GM18507 (cell line): Measurements from ENCODE around the gene SLC13A2.
"Not testable (repeated sequence)": the region's sequence is repeated elsewhere in the genome, so short reads cannot be mapped to it uniquely, and the experiment has no call there.

Source experiments
- DNase-seq: peaks from one replicate; pipeline ENCODE4 v3.0.0; 2011; ENCODE audit warnings: low read depth; ENCODE audit not compliant: insufficient read length; ENCODE audit errors: extremely low spot score
- FAIRE-seq: peaks from 2 replicates; lab custom pipeline; 2011; peaks lifted over from hg19 to GRCh38; lab: Jason Lieb, UNC

The SLC13A2 gene

DNA sequence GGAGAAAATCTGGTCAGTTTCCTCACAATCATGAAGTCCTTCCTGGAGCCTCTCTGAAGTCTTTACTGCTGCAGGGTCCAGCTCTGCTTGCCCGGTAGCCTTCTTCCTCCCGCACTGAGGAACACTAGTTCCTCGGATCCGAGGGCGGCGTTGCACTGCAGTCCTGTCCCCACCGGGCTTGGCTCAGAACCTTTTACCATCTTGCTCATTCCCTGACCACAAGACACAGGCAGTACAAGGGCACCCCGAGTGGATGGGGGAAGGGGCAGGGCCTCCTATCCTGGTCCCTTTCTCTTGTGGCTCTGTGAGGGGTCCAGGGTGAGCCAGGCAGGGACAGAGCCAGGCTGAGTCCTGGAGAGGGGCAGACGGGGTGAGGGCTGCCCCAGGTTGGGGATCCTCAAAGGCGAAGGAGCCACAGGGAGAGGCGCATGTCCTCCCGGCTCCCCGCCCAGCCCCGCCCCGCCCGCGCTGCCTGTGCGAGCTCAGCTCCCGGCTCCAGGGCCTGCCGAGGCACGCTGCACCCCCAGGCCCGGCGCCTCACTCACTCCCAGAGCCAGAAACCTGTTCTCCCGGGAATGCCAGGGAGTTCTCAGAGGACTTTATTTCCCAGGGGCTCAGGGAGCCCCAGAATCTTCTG lies 34.2 kb downstream of the SLC13A2 start:
- FAIRE-seq = no peak
- no peak for DNase-seq

DNA sequence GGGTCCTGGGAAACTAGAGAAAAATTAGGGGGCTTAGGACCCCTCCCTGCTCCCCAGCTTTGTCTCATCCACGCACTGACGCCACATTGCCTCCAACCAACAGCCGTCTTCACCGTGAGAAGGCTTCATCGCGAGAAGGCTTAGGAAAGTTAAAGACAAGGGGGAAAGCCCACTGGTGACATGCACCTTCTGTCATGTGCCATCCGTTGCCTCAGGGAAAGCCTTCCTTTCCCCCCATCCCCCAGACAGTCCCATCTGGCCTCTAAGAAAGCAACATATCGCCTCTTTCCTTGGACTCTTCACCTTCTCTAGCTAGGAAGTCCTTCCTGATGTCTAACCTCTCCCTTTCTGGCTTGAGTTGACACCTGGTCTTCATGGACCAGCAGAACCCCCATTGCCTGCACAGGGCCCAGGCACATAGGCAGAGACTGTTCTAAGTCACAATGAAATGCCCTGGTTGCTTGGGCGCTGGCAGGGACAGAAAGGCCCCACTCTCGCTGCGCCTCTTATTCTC lies 34.8 kb downstream of the SLC13A2 start:
- no peak for FAIRE-seq

DNA sequence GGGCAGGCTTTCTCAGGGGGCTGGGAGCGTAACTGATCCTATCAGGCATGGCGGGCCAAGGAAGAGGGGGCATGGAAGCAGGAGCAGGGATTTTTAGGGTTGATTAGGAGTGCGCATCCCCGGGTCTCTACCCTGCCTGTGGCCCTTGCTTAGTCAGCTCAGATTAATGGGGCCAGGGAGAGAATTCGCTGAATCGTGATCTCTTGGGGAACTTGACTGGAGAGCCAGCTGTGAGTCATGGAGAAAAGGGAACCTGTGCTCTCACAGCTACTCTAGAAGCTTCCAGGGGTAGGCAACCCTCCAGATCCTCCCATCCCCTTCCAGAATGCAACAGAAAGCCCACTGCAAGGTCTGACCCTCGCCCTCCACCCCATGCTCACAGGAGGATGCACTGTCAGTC lies 36.3 kb downstream of the SLC13A2 start:
- FAIRE-seq (no peak), DNase-seq (no peak)

More for the DNA sequence above, 34.8 kb downstream of the SLC13A2 start:
- DNase-seq = no peak

DNA sequence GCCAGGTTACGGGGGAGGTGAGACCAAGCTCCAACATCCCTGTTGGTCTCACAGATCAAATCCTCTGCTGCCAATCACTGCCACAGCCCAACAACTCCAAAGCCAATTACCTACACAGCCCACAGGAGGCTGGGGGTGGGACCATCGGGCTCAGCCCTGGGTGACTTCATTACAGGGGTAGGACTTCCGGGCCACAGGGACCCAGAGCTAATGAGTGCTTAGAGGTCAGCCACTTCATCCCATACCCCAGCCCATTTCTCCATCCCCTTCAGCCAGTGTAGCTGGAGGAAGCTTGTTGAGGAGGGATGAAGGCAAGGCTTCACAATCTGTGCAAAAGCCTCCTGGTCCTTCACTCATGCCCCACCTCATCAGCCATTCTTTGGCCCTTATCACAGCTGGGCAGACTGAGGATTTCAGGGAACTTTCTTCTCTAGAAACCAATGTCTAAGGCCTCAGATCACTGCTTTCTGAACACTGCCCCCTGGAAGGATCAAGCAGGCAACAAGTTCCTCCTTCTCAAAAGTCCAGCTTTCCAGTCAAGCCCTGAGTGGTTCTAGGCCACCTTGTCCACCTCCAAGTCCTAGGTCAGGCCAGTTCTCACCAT lies 38.5 kb downstream of the SLC13A2 start:
- no peak for FAIRE-seq
- no peak for DNase-seq

DNA sequence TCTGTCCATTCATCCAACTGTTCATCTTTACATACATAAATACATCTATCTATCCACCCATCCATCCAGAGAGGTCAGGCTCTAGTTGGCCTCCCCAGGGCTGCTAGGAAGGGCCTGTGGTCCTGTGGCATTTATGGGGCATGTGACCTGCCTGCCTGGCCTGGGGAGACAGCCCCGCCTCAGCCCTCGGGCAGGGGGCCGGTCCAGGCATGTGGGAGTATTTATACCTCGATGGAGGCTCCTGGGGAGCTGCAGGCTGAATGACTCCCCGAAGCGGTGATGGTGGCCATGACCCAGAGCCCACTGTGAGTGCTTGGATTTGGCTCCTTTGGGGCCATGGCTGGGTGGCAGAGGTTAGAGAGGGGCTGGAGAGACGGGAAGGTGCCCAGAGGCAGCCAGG lies 40.0 kb downstream of the SLC13A2 start:
- FAIRE-seq = no peak
- no peak for DNase-seq

DNA sequence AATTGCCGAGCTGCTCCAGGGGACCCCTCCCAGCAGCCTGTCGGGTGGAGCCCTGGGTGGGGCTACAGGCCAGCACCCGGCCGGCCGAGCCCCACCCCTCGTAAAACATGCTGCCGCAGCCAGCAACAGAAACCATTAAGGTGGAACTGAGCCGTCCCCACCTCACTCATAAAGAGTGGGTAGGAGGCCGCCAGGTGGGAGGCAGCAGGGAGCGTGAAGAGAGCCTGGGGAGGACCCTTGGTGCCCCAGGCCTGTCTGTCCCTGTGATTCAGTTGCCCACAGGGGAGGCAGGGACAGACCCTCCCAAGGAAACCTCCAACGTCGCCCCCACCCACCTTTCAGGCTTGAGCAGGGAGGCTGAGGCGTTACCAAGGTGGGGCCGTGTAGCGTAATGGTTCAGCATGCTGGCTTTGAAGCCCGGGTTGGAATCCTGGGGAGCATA lies 41.1 kb downstream of the SLC13A2 start:
- DNase-seq (no peak), FAIRE-seq (no peak)

DNA sequence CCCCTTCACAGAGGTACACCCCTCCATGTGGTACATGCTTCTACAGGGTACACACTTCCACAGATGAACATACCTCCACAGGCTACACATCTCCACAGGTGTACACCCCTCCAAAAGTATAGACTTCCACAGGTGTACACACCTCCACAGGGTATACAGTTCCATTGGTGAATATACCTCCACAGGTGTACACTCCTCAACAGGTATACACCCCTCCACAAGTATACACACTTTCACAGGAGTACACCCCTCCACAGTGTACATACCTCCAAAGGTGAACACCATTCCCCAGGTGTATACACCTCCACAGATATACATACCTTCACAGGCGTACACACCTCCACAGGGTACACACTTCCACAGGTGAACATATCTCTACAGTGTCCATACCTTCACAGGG lies 42.1 kb downstream of the SLC13A2 start:
- FAIRE-seq = no peak
- DNase-seq = no peak

DNA sequence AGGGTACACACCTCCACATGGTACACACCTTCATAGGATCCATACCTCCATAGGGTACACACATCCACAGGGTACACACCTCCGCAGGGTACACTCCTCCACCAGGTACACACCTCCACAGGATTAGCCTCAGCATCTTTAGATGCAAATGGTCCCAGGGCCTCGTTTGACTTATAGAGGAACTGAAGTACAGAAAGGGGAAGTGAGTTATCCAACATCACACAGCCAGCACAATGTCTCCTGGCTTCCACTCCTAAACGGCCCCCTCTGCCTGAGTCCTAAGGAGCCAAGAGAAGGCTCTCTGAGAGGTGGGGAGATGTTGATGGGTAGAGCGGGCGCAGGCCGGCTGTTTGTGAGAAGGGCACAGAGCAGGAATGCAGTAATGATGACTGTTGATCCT lies 44.7 kb downstream of the SLC13A2 start:
- DNase-seq (no peak), FAIRE-seq (no peak)

DNA sequence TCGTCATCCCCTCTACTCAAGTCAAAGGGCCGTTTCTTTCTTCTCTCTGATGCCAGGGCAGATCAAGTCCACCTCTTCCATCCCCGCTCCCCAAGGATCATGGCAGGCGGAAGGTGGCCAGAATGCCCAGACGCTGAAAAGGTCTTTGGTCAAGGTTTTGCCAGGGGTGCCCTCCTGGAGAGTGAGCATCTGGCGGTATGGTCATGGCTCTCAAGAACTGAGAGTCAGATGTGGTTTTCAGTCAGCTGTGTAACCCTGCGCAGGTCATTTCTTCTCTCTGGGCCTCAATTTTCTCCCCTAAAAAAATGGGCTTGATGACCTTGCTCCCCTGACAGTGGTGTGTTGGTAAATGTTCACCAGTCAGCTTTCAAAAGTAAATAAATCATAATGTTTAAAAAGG lies 45.1 kb downstream of the SLC13A2 start:
- FAIRE-seq (no peak), DNase-seq (no peak)

DNA sequence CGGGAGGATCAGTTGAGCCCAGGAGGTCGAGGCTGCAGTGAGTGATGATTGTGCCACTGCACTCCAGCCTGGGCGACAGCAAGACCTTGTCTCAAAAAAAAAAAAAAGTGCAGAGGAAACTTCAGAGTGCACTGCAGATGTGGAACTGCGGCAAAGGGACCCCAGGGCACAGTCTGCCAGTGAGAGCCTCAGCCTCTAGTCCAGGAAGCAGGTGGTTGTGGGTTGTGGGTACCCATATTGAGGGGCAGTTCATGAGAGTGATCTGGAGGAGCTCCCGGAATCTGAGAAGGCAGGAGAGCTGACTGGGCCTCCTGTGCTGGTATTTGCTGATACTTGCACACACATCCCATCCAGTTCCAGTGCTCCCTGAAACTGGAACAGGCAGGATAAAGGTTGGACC lies 45.8 kb downstream of the SLC13A2 start:
- DNase-seq (no peak), FAIRE-seq (no peak)

DNA sequence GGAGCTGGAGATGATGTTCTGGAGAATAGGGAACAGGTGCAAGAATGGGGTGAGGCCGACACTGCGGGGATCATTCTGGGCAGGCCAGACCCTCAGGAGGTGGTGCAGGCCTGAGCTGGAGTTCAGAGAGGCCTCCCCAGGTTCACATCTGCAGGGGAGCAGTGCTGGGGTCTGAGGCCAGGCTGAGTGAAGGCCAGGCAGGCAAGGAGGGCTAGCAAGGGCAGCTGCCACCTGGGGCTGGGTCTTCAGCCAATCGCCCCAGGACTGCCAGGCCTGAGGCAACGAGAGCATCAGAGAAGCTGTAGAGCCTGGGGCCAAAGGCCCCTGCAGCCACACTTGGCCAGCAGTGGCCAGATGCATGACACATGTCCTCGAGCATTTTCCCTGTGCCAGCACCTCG lies 47.2 kb downstream of the SLC13A2 start:
- DNase-seq = no peak
- no peak for FAIRE-seq

DNA sequence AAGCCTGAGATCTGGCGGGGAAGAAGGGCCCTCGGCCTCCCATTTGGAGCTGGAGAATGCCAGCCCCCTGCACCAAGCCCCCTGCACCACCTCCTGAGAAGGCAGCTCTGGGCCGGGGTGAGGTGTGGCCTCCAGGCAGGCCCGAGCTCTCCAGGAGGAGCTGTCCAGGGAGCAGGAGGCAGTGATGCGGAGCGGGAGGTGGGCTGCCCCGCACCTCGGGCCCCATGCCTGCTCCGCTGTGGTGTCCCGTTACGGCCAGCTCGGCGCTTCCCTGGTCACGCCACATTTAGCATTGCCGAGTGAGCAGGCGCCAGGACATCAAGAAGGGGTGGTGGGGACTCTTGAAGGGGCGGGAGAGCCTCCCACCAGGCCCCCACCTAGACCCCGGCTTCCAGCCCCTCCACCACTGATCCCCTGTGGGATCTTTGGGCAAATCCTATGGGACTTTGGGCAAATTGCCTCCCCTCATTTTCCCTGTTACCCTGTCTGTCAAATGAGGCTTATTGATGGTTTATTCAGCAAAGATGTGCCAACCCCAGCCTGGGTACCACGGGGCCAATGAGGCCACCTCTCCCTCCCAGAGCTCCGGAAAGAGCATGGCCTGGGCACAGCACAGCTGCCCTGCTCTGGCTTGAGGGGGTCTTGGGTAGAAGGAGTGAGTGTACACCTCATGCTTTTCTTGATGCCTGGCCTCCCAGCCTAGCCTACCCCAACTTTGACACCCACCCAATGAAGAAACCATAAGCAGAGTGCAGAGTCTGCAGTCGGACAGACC lies 48.1 kb downstream of the SLC13A2 start:
- FAIRE-seq = no peak
- DNase-seq = no peak

DNA sequence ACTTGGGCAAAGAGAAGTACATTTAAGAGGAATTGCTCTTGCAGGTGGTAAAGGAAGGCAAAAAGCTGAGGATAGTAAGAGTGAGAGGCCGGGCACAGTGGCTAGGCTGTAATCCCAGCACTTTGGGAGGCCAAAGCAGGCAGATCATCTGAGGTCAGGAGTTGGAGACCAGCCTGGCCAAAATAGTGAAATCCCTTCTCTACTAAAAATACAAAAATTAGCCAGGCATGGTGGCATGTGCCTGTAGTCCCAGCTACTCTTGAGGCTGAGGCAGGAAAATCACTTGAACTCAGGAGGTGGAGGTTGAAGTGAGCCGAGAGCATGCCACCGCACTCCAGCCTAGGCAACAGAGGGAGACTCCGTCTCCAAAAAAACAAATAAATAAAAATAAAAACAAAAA lies 48.8 kb downstream of the SLC13A2 start:
- DNase-seq, FAIRE-seq: not testable (repeated sequence)

DNA sequence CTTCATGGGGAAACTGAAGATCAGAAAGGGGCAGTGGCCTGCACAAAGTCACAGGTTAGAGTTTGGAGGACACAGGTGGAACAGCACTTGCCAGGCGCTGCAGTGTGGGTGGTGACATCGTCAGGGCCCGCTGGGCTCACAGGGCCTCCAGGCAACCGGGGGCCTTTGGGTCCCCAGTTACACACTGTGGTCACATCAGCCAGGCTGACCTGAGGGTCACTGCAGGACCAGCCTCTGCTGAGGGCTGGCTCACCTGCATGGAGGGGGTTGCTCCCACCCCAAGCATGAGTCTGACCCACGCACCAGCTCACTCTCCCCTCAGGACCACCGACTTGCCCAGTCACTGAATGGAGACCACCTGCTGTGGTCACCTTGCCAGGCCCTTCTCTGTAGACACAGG lies 49.7 kb downstream of the SLC13A2 start:
- FAIRE-seq = no peak

DNA sequence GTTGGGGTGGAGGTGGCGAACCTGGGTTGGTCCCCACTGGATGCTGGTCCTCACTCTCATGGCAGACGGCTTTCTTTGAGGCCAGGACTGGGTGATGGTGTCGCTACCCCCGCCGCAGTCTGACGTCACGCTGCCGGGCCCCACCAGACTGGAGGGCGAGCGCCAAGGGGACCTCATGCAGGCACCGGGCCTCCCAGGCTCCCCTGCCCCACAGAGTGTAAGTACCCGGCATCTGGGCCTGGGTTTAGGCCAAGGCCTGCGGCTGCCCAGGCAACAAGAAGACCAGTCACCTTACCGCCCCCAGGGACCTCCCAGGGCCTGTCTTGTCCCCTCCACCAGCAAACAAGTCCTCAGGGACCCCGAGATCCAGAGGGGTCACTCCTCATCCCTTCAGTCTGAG lies 50.4 kb downstream of the SLC13A2 start:
- DNase-seq = no peak
- no peak for FAIRE-seq

More for the DNA sequence above, 49.7 kb downstream of the SLC13A2 start:
- no peak for DNase-seq

DNA sequence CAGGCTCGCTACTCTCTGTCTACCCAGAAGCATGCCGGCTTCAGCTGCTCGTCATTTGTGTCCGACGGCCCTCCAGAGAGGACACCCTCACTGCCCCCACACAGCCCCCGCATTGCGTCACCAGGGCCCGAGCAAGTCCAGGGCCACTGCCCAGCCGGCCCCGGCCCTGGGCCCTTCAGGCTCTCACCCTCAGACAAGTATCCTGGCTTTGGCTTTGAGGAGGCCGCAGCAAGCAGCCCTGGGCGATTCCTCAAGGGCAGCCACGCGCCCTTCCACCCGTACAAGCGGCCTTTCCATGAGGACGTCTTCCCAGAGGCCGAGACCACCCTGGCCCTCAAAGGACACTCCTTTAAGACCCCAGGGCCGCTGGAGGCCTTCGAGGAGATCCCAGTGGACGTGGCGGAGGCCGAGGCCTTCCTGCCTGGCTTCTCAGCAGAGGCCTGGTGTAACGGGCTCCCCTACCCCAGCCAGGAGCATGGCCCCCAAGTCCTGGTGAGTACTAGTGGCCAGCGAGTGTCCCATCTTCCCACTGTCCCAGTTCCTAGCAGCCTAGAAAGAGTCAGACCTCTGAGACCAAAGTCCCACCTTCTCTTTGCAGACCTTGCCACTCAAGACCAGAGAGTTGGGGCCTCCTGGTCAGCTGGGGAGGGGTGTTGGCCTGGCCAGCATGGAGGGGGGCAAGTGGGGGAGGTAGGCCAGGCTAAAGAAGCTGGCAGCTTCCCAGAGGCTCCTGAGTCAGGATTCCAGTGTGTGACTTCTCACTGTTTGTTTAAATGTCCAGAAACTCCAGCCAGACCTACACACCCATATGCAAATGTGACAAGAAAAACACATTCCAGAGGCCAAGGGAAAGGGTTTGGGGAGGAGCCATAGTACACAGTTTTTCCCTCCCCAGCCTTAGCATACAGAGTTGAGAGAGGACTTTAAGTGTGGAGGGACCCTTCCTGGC lies 51.3 kb downstream of the SLC13A2 start:
- FAIRE-seq (no peak), DNase-seq (no peak)

DNA sequence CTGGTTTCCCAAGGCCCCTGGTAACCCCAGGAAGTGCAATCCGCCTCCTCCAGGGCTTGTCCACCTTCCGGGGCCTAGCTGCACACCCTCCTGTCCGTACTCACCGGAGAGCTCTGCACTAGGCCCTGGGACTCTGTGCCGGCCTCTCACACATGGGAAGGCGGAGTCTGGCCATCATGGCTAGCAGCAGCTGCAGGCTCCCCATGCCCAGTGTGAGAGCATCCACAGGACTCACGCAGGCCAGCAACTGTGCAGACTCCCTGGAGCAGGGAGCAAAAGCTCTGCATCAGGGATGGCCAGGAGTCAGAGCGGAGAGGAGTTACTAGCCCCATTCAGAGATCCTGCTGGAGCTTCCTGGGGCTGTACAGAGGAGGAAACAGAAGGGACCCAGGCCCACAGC lies 52.9 kb downstream of the SLC13A2 start:
- no peak for DNase-seq
- no peak for FAIRE-seq

DNA sequence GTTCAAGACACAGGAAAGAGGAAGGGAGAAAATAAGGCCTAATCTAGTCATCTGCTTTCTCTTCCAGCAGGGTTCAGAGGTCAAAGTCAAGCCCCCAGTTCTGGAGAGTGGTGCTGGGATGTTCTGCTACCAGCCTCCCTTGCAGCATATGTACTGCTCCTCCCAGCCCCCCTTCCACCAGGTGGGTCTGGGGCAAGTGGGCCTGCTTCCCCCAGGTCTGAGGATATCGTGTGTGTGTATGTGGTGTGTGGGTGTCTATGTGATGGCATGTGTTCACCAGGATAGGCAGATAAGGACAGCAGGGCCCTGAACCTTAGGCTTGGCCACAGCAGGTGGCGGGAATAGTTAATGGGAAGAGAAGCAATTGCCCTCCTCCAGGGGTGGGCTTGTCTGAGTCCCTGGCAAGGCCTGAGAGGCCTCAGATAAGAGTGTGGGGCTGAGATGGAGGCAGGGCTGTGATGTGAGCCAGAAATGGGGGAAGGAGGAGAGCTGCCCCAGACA lies 53.8 kb downstream of the SLC13A2 start:
- no peak for FAIRE-seq
- DNase-seq = no peak

DNA sequence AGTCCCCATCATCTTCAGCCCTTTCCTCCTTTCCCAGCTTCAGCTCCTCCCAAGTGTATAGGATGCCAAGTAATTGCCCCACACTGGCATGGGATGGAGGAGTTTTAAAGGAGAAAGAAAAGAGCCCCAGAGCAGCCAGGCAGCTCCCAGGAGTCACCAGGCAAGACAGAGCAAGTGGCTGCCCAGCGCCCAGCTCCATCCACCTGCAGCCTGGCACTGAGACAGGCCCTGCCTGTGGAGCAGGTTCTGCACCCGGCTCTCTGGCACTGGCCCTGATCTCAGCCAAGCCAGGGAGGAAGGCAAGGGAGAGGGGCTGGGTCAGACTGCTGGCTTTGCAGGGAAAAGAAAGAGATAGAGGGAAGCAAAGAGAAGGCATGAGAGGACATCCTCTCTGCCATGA lies 54.4 kb downstream of the SLC13A2 start:
- FAIRE-seq (no peak), DNase-seq (no peak)
